ENCODE measurements around the gene MARVELD1.

Gene MARVELD1

DNA sequence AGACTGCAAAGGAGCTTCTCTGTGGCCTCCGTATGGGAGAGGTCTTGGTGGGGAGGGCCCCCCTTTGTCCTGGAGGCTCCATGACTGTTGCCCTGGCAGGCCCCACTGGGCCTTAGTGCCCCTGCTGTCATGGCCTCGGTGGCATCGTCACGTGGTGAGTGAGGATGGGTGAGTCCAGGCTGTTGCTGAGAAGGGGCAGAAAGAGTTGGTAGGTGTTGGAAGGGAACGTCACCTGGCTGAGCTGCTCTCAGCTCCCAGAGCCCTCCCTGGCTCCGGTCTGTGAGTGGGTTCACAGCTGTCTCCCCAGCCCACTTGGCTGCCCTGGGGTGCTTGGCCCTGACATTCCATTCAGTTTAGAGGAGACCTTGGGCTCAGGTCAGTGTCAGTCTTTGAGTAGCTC is 42.2 kb downstream of the MARVELD1 start:
- no peak for DNase-seq (ENCODE audit: low spot score)

DNA sequence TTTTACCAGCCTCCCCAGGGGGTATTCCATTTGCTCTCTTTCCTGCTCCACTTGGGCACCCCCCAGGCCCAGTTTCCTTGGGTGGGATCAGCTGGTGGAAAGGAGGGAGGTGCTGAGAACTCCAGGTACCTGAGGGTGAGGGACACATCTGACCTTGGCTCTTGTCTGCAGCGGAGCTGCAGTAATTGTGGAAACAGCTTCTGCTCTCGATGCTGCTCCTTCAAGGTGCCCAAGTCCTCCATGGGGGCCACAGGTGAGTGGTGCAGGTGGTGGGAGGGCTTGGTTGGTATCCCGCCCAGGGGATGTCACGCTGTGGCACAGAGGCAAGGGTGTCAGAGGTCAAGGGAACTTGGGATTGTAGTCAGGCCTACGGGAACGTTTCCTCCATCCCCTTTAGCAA is 43.9 kb downstream of the MARVELD1 start:
- DNase-seq (ENCODE audit: low spot score): no peak

DNA sequence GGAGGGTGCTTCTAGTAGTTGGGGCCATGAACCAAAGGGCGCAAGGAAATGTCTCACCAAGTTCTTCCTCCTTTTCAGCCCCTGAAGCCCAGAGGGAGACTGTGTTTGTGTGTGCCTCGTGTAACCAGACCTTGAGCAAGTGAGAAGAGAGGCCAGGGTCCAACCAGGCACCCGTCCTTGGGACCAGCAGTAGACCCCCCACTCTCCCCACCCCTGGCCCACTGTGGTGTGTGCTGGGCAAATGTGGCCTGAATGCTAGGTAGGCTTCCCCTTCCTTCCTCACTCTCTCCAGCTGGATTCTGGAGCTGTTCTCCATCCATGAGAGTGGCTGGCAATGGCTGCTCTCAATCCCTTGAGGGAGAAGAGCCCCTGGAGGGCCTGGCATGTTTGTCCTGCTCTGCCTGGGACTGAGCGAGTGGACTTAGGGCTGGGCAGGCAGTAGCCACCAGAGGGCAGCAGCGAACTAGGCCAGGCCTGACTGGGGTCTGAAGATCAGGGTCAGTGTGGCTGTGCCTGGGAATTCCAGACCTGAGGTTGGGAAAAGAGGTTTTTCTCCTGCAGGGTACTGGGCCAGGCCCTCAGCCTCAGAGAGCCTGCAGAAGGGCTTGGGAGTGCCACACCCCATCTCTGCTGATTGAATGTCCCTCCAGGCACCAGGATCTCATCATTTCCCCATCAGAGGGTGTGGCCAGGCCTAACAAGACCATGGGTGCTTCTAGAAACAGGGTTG is 45.8 kb downstream of the MARVELD1 start:
- DNase-seq (ENCODE audit: low spot score): peak; percentile 67

DNA sequence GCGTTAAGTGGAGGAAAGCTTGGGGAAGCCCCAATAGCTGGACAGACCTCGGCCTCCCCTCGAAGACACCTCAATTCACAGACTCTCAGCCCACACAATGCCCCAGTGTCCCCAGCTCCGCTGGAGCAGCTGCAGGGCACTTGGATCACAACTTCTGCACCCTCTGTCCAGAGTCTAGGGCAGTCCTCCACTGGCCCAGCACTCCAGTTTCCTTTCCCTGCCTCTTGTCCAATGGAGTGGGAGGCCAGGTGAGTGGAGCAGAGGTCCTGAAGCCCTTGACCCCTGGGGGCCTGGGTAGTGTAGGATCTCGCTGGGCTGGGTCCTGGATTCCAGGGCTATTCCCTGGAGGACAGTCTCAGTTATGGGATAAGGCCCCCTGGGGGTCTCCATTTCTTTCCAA is 46.4 kb downstream of the MARVELD1 start:
- DNase-seq (ENCODE audit: low spot score): no peak

DNA sequence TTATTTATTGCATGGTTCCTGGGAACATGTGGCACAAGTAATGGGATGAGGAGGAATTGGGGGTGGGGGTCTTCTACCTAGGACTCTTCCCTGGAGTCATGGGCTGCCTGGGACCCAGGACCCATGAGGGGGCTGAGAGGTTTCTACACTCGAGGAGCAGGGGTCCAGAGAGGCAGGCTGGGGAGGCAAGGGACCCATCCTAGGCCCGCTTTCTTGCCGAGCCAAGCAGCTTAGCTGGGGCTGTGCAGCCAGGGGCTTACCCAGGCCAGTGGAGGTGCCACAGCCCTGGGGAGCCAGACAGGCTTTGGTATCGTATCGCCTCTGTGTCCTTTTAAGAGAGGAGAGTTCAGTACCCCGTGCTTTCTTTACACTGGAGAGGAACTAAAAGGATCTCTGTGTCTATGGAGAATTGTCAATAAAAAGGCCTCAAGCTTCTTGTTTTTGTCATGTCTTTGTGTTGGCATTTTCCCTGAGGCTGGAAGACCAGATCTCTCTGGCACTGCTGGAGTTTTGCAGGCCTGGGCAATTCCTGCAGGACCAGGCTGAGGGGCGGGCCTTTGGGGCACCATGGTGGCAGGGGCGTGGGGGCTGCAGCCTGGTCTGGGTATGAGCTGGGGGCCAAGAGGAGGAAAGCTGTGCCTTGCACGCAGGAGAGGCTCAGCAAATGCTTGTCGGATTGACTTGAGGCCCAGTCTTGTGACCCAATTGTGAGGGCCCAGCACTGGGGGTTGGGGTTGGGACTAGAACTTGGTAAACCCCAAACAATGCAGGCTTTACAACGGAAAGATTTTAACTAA is 47.1 kb downstream of the MARVELD1 start:
- no peak for DNase-seq (ENCODE audit: low spot score)

DNA sequence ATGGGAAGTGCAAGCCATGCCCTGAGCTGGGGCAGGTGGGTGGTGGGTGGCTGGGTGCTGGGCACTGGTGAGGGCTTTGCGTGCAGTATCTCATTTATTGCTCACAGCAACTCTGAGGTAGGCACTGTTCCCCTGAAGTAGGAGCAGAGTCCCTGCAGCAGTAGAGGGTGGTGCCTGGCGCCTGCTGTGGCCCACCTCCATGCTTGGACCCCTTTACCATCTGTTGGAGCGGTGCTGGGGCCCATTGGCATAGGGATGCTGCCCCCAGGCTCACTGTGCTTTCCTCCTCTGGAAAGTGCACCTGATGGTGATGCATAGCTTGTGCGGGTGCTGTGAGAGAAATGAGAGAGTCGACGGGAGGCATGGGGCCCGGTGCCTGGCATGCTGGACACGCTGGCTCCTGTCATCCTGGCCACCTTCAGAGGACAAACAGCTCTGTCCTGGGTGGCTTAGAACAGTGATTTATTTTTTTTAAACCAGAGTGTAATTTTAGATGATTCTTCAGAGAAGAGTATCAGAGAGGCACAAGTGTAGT is 47.9 kb downstream of the MARVELD1 start:
- no peak for DNase-seq (ENCODE audit: low spot score)

DNA sequence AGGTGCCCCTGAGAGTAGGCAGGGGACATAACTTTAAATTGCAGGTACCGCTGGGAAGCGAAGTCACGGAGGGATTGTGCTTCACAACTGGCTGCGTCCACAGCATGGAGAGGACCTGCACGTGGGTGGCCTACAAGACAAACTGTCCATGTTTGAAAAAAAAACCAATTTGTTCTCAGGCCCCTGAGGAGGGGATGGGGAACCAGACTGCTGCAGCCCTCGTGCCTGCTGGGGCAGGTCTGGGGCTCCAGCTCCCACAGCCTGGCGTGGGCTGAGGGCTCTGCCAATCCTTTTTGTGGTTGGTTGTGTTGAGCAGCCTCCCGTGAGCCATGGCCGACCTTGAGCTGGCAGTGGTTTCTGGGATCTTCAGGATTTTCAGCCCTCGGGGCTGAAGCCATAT is 48.5 kb downstream of the MARVELD1 start:
- no peak for DNase-seq (ENCODE audit: low spot score)

DNA sequence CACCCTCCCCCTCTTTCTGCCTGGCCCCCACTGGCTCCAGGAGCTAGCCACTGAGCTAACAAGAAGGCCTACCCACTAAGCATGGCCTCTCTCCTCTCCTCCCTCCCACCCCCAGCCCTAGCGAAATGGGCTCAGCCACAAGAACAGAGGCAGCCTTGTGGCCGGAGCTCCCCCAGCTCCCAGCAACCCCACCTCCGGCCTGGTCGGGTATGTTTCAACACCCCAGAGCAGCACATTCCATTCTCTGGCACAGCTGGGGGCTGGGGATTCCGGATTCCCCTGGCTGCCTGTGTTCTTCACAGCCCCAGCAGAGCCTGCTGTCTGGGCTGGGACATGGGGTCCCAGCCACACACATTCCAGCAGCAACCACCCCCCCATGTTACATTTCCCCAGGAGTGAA is 49.3 kb downstream of the MARVELD1 start:
- no peak for DNase-seq (ENCODE audit: low spot score)

DNA sequence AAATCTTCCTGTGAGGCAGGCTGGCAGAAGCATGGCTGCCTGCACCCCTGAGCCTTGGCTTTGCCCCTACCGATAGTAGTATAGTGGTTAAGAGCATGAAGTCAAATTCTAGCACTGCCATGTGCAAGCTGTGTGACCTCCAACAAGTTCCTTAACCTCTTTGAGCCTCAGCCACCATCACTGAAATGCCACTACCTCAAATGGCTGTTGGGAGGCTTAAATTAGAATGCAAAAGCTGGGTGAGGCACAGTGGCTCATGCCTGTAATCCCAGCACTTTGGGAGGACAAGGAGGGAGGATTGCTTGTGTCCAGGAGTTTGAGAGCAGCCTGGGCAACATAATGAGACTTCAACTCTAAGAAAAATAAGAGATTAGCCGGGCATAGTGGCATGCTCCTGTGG is 49.9 kb downstream of the MARVELD1 start:
- no peak for DNase-seq (ENCODE audit: low spot score)

DNA sequence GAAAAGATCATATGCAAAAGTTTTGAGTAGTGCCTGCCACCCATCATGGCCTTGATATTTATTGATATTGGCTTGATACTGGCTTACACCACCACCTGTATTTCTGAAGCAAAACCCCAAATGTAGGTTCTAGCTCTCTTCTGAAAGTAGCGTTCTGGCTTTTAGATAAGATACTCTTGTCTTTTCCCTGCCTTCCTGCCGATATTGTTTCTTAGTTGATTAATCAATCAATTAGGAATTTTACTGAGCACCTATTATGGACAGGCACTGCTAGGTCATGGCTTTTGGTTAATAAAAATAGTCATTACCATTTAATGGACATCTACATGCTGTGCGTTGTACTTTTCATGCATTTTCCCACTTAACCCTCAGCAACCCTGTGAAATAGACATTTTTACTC is 50.4 kb downstream of the MARVELD1 start:
- DNase-seq (ENCODE audit: low spot score): no peak

DNA sequence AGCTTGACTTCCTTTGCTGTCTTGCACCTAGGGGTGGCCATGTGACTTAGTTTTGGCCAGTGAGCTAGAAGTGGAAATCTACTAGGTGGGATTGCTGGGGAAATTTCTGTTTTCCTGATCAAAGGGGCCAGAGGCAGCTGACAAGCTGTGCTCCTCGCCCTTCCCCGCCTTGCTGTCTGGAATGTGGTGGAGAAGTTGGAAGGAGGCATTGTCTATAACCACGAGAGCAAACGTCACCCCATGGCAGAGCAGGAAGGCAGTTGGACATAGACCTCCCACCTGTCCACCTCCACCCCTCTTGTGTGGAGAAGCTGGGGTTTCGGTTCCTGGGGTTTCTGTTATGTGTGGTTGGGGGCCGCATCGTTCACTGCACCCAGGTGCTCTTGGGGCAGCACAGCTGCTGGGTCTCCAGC is 51.0 kb downstream of the MARVELD1 start:
- no peak for DNase-seq (ENCODE audit: low spot score)

DNA sequence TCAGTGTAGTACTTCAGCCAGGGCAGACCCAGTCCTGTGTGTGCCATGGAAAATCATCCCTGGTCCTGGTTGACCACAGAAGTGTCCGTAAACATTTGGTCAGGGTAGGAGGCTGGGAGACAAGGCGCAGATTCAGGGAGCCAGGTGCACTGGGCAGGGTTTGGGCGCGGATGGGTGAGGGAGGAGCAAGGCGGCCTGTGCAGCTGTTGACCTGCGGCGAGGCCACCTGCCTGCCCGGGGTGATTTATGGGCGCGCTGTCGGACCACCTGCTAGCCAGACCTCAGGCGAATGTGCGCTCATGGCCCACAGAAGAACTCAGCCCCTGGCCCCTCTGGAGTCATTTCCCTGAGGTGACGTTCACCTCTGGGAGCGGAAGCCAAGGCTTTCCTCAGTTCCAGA is 51.7 kb downstream of the MARVELD1 start:
- no peak for DNase-seq (ENCODE audit: low spot score)

DNA sequence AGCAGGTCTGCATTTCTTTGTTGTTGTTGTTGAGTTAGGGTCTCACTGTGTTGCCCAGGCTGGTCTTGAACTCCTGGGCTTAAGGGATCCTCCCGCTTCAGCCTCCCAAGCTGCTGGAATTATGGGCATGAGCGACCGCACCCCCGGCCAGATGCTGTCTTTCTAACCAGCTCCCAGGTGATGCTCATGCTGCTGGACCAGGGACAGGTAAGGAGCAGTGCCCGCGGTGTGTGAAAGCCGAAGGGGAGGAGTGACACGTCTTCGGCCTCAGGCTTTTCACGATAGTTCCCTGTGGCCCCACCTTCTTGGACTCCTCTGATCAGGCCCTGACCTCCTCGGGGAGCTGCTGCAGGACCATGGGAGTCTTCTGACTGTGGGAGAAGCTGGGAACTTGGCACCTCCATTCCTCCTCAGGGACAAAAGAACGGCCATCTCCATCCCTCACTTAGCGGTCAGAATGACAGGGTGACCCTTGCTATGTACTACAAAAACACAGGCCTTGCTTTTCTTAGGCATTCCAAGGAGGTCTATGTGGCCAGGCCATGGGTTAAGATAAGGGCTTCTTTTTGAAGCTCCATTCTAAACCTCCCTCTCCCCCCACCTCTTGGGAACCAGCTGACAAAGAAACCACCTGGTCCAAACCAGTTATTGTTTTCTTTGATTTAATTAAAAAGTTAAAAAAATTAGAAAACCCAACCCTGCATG is 52.7 kb downstream of the MARVELD1 start:
- DNase-seq (ENCODE audit: low spot score): no peak

DNA sequence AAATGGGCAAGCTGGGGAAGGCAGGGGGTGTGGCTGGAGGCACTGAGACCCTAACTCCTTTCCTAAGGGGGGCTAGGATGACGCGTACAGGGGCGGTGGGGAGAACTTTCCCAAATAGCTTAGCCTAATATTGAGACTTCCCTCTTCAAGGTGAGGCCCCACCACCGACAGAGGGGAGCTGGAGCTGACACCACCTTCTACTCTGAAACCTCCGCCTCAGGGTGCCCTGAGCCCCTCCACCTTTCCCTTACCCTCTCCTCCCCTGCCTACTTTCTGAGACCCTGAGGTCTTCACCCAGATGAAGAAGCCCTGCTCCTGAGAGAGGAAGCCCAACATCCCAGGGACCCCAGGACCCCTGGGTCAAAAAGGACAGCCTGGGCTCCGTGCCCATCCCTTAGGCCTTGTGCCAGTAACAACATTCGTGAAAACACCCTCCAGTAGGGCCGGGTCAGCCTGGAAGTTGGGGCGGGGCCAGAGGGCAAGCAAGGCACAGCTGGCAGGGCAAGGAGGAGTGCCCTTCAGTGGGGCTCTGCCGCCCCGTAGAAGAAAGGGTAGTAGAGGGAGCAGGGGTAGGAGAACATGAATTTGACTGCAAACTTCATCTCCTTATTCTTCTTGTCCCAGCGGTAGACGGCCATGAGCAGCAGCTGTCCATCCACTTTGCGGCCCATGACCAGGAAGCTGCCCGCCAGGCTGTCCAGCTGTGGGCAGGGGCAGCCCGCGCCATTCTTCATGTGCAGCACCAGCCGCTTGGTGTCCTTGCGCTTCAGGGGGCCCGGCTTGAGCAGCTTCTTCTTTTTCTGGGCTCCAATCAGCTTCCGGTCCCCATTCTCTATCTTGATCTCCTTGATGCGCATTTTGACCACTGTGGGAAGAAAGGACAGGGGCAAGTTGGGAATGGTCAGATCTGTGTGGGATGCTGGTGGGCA is 53.7 kb downstream of the MARVELD1 start:
- DNase-seq (ENCODE audit: low spot score): no peak

Measured in globus pallidus (tissue), 1 donor.